ENCODE data around the gene CYP26B1. TPM values are rescaled to one million over a fixed set of nuclear protein-coding genes. Genes with fewer than 3 reads are reported as not detected.

CYP26B1 gene
- total and polyA plus RNA-seq, 2 of the 8 experiments (the other 6 are each of a cell fraction or from before 2014, with no cell fraction given) = 0.06 to 0.69 TPM

DNA sequence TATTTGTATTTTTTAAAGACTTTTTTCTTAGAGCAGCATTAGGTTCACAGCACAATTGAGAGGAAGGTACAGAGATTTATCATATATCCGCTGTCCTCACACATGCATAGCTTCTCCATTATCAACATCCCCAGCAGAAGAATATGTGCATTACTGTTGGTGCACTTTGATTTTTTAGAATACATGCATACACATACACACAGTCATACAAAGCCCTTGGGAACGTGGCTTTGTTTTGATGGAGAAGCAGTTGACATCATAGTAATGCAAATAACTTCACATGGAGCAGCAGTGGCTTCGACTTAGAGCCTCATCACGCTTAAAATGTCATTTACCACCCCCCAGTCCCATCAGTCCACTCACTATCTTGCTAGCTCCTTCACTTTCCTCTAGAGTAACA, 26.5 kb downstream of the CYP26B1 start:
- Histone ChIP-seq H3K4me2 (ENCODE audit: insufficient read depth in 1 of 2, low read depth in 2 of 2, low read length in 2 of 2) (no peak overlapping the region), H2AFZ (ENCODE audit: low read length) (no peak overlapping the region), H2BK20ac (ENCODE audit: low read length) (no peak overlapping the region), H3K79me1 (ENCODE audit: low read depth, low read length) (no peaks in the 10 kb centered on the region), H4K5ac (ENCODE audit: insufficient read length, low read depth, low read length) (no peak overlapping the region), H3K23me2 (ENCODE audit: low read depth, low read length) (no peaks in the 10 kb centered on the region), H3K36me3 (ENCODE audit: control insufficient read depth in 2 of 4, insufficient read depth in 4 of 4, low read length in 3 of 4) (no peaks in the 10 kb centered on the region), H3K4ac (replicated peaks; ENCODE audit: insufficient read length, low read depth, low read length) (no peak overlapping the region), H4K20me1 (replicated peaks in 1 of 2; ENCODE audit: control insufficient read depth in 1 of 2, insufficient read depth in 2 of 2, low read length in 2 of 2) (no peaks in the 10 kb centered on the region), H2BK15ac (ENCODE audit: low read length) (no peak overlapping the region), H4K91ac (replicated peaks; ENCODE audit: insufficient read length, low read length) (no peak overlapping the region), H3K23ac (ENCODE audit: insufficient read length) (no peak overlapping the region), H2BK12ac (ENCODE audit: low read depth, low read length) (no peak overlapping the region), H2AK5ac (ENCODE audit: low read depth, low read length) (no peak overlapping the region), H3K9ac (replicated peaks in 1 of 4; ENCODE audit: extremely low read depth in 1 of 4, low read depth in 3 of 4, low read length in 3 of 4) (no peak overlapping the region), H3K18ac (ENCODE audit: extremely low read depth, low read length) (no peak overlapping the region), H3K14ac (ENCODE audit: insufficient read length) (no peak overlapping the region), H2BK5ac (ENCODE audit: low read depth, low read length) (no peak overlapping the region), H3K9me3 (ENCODE audit: insufficient read depth in 2 of 2, low read depth in 1 of 2, low read length in 1 of 2) (no peaks in the 10 kb centered on the region), H3K79me2 (ENCODE audit: control insufficient read depth in 1 of 2, insufficient read depth in 2 of 2, low read length in 2 of 2) (no peaks in the 10 kb centered on the region), H3K27me3 (replicated peaks in 1 of 4; ENCODE audit: control insufficient read depth in 3 of 4, extremely low read depth in 1 of 4, insufficient read depth in 3 of 4, low read length in 3 of 4) (peaks cover 0 to 2% (median 0%) of the 10 kb centered on the region in 4 experiments; a peak in 1 of 7 replicates), H3K27ac (ENCODE audit: low read depth, low read length) (no peak overlapping the region), H3K4me1 (replicated peaks in 1 of 4; ENCODE audit: control insufficient read depth in 3 of 4, insufficient read depth in 4 of 4, low read length in 3 of 4) (no peaks in the 10 kb centered on the region), H2BK120ac (replicated peaks; ENCODE audit: low read depth, low read length) (no peak overlapping the region), H3K4me3 (ENCODE audit: extremely low read depth in 1 of 4, insufficient read depth in 2 of 4, low read depth in 3 of 4, low read length in 4 of 4) (no peak overlapping the region), H4K8ac (ENCODE audit: extremely low read depth, insufficient read depth, low read length) (no peak overlapping the region), H3K56ac (replicated peaks; ENCODE audit: insufficient read length, low read depth, low read length) (no peak overlapping the region)
- DNase-seq (ENCODE audit: low read depth in 1 of 2, low spot score in 2 of 2) (no peak), FAIRE-seq (no peak)
- ChIA-PET CTCF (ENCODE audit: partially characterized antibody) (interaction anchor here (1.0 to 1.3 kb wide), 5 partner anchors 9 to 320 kb away, joined by 3 to 6 read pairs (median 3); no protein-coding TSS in a partner anchor), POLR2A (ENCODE audit: partially characterized antibody) (no interaction called here)
- 74% methylated on average over 4 of the region's 4 CpGs; no CpG with 5 or more reads in 1 of the 2 experiments for WGBS, 2 experiments (ENCODE audit: extremely low coverage in 1 of 2, insufficient coverage in 1 of 2, insufficient read length in 1 of 2, insufficient replicate concordance in 2 of 2, low coverage in 1 of 2, low lambda C conversion rate in 2 of 2, missing lambda C conversion rate in 1 of 2)
- TF ChIP-seq TAF7 (optimal IDR thresholded peaks at IDR 0.05; ENCODE audit: borderline replicate concordance, low read depth, low read length) = no peak
- TF ChIP-seq RXRA (IDR thresholded peaks at IDR 0.05; ENCODE audit: insufficient read depth, low read depth, low read length) = no peak
- TF ChIP-seq SP1 (IDR thresholded peaks at IDR 0.05; ENCODE audit: low read depth, low read length) = no peak
- no peak for TF ChIP-seq SUZ12 (IDR thresholded peaks at IDR 0.05; ENCODE audit: low read length)
- TF ChIP-seq JUN (IDR thresholded peaks at IDR 0.05; ENCODE audit: low read depth, low read length) = no peak
- no peak for TF ChIP-seq BCL11A (IDR thresholded peaks at IDR 0.05; ENCODE audit: low read depth in 2 of 2, low read length in 2 of 2)
- TF ChIP-seq HDAC2 (IDR thresholded peaks at IDR 0.05; ENCODE audit: borderline replicate concordance in 1 of 2, low read depth in 2 of 2, low read length in 2 of 2) = no peak
- no peak for TF ChIP-seq EP300 (IDR thresholded peaks at IDR 0.05; ENCODE audit: borderline replicate concordance in 1 of 2, low read depth in 2 of 2, low read length in 2 of 2)
- no peak for TF ChIP-seq RAD21 (IDR thresholded peaks at IDR 0.05 in 1 of 2, conservative IDR thresholded peaks at IDR 0.05 in 1 of 2; ENCODE audit: low read depth in 2 of 2, low read length in 2 of 2)
- no peak for TF ChIP-seq POU5F1 (IDR thresholded peaks at IDR 0.05; ENCODE audit: low read depth, low read length)
- TF ChIP-seq, protein P1, sequence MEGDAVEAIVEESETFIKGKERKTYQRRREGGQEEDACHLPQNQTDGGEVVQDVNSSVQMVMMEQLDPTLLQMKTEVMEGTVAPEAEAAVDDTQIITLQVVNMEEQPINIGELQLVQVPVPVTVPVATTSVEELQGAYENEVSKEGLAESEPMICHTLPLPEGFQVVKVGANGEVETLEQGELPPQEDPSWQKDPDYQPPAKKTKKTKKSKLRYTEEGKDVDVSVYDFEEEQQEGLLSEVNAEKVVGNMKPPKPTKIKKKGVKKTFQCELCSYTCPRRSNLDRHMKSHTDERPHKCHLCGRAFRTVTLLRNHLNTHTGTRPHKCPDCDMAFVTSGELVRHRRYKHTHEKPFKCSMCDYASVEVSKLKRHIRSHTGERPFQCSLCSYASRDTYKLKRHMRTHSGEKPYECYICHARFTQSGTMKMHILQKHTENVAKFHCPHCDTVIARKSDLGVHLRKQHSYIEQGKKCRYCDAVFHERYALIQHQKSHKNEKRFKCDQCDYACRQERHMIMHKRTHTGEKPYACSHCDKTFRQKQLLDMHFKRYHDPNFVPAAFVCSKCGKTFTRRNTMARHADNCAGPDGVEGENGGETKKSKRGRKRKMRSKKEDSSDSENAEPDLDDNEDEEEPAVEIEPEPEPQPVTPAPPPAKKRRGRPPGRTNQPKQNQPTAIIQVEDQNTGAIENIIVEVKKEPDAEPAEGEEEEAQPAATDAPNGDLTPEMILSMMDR (IDR thresholded peaks at IDR 0.05; ENCODE audit: control extremely low read depth in 1 of 3, insufficient read depth in 1 of 3, low read depth in 1 of 3, low read length in 3 of 3) = no peak

Data from H1 (cell line).